Amniotic stem cell (primary cell): Measurements from ENCODE around the gene RARB.

Experiments used
- DNase-seq: peaks from one replicate; lab custom pipeline; 2025; lab: John Stamatoyannopoulos, UW

The RARB gene

DNA sequence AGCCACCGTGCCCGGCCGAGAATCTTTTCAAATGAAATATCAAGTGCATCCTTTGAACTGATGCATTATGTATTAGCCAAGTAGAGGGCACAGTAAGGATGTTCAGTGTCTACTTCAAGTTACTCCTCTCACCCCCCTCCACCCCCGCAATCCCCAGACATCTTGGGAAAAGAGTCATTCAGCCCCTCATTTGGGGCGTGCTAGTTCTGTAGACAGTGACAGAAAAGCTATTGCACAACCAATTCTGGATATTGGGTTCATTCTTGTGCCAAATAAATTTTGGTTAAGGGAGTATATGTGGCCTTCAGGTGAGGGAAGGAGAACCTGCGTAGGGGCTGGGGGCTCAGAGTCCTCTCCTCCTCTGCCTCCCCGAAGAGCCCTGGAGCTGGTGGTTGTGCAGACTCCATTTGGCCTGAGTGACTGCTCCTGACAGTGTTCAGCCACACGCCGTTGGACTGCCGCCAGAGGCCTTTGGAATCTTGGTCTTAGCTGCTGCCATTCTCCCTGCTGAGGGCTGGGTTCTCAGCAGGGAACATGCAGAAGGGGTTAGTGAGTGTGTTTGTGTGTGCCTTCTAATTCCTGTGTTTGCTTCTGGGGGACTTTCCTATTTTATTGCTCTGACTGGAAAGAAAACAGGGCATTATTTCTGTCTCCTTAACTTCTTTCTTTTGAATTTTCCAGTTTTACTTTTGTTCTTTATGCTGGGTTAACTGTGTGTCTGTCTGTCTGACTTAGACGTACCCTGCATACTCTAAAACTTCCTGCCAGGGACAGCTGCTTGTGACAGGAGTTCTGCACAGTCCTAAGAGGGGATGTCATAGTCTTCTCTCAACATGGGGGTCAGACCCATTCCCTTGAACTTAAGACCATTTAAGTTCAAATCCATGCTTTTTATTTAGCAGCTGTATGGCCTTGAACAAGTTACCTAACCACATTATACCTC lies 21.0 kb downstream of the RARB start:
- DNase-seq: peak; percentile 55

DNA sequence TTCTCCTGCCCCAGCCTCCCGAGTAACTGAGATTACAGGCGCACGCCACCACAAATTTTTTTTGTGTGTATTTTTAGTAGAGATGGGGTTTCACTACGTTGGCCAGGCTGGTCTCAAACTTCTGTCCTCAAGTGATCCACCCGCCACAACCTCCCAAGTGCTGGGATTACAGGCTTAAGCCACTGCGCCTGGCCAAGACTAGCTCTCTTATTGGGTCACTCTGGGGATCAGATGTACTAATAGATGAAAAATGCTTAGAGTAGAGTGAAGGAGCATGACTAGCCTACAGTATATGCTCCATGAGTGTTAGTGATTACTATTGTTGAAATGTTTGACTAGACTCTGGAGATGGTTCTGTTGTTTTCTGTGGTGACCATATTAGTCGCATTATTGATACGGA lies 21.8 kb downstream of the RARB start:
- no peak for DNase-seq

DNA sequence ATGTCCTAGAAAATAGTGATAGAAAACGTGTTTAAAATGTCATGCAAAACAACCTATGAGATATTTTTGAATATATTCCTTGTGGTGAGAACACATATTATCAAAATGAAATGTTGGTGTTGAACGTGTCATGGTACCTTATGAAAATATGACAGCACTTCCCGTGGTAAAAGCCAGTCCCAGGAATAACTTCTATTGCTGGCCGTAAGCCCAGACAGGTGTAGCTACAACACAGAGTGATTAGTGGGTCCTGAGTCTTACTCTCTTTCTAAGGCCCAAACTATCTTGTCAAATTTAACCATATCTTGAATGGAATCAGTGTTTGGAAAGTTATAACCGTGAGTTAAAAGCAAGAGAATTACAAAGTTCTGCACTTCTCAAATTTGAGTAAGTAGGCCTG lies 24.1 kb downstream of the RARB start:
- no peak for DNase-seq

DNA sequence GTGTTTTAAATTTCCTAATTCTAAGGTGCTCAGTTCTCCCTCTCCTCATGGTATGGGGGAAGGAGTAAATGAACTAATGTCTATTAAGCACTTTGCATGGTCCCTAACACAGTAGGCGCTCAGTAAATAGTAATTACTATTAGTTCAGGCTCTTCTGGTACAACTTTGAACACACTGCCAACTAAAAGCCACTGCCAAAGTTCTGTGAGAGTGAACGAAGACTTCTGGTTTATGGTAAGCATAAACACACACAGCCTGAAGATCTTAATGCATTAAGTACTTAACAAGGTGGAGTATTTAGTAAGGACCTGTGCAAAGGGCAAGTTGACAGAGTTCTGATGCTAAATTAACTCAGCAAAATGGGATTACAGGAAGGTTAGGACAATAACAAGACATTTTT lies 24.7 kb downstream of the RARB start:
- DNase-seq: no peak

DNA sequence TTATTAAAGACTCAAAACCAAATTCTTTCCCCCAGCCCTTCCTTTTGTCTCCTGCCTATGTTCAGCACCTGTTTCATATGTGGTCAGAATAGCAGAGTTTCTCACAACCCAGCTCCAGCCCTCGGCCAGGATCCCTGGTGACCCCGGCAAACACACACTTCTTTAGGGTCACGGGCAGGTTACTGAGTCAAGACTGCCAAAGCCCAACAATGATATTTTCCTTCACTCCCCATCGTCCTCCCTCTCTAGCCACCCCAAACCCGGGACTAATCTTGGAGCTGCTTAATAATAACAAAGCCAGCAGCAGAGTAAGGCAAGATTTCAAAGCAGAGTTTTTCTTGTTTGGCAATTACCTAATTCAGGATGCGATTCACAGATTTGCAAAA lies 25.5 kb downstream of the RARB start:
- DNase-seq: no peak

DNA sequence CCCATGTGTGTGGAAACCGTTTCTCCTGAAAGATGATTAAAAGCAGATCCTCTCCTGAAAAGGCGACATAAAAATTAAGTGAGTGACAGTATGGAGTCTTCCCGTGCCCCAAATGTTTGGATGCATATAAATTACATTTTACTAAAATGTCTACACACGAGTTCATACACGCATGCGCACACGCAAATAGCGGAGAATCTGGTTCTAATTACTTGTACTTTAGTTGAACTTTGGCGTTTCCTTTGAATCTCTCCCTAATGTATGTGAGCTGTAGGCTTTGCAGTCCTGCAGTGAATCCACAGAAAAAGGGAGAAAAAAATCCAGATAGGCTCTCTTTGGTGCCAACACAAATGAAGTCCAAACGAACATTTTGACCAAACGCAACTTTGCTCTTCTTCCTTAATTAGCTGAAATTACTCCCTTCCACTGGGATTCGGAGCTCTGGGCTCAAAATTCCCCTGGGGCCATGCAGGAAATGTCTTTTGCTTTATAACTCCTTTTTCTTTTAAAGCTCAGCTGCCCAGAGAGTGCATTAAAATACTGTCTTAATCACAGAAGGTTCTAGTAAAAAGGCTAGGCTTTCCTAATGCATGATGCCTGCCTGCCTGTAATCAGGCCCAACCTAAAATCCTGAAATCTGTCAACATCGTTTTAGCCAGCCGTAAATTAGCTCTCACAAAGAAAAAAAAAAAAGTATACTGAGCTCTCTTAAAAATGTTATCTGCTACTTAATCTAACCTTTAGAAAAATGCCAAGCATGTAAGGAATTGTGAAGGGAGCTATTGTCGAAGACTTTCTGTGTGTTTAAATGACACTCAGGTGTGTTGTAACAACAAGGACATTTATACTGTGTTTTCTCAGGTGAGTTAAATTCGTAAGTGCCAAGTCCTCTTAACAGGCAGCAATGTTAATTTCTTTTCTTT lies 26.2 kb downstream of the RARB start:
- peak; percentile 60 for DNase-seq

DNA sequence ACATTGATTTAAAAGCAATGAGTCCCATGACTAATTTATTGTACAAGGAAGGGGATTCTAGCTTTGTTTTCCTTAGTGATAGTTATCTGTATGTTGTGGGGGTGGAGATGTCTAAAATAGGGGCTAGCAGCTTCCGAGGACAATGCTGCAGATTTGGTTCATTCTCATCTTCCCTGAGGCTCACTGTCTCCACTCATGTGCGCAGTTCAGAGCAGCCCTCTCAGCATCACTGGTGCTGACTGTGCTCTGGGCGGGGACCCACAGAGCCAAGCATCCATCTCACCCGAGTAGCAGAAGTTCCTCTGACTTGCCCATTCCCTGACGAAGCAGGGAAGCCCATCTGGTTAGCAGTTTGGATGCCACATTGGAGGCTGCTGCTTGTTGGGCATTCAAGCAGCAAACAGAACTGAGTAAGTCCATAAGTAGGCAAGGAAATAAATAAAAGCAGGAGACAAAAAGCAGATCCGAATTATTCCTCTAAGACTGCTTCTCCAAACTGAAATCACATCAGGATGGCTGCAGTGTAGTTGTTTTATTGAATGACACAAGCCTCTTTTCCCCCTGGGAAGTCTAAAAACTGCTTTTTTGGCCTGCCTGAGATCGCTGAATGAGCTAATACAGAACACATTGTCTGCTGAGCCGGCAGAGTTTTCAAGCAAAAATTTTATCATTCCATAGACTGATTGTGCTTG lies 27.5 kb downstream of the RARB start:
- DNase-seq: peak; percentile 69

DNA sequence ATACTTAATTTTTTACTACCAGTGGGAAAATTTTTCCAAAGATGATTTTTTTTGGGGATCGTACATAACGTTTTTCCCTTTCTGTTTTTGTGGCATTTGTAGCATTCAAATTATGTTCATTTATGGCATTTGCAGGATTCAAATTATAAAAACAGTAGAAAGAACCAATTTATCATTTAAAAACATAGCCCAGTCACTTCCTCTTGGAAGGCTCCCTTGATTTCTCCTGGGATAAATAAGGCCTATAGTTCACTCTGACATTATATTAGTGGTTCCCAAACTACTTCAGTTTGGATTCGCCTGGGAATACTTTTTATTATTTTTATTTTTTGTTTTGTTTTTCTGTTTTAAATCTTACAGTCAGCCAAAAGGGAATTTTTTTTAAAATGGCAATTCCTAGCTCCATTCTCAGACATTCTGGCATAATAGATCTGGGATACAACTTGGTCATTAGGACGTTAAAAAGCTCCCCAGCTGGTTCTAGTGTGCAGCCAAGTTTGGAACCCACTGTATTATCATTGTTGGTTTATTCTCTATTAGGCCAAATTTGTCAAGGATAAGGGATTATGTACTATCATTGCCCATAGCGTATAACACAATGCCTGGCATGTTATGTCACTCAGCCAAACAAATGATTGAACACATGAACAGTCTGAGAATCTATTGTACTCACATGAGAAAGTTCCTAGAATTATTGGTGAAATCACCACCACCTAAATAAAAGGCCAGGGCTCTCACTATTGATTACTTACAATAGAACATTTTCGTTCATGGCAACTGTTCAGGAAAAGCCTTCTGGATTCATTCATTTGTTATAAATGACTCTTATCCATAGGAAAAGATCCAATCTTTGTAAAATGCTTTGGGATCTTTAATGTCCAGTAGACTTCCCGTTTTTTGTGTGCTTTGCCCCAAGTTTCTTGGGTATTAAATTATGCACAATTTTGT lies 28.9 kb downstream of the RARB start:
- DNase-seq: no peak

DNA sequence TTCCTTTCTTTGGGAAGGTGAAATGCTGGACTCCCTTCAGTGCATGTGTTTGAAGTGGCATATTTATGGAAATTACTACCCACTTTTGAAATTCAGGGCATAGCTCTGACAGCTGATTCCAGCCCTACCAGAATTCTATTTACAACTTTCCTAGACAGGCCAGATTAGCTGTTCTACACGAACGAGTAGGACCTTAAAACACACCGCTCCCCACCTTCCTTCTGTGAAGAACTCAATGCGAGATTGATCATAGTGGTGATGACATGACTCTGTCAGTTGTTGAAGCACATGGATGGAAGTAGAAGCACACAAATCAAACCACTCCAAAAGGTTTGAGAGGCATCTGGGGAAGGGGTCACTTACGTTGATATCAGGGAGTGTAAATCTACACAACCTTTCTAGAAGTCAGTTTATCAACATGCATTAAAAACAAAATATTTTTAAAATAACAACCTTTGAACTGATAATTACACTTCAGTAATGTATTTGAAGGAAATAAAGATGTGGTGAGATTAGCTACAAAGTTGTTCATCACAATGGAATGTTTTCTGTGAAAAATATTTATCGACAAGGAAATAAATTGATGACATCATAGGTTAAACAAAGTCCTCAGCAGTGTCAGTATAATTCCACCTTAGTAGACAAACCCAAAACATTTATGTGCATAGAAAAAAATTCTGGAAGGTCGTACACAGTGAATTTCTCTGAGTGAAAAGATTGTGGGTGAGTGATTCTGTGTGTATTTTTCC lies 29.8 kb downstream of the RARB start:
- no peak for DNase-seq

DNA sequence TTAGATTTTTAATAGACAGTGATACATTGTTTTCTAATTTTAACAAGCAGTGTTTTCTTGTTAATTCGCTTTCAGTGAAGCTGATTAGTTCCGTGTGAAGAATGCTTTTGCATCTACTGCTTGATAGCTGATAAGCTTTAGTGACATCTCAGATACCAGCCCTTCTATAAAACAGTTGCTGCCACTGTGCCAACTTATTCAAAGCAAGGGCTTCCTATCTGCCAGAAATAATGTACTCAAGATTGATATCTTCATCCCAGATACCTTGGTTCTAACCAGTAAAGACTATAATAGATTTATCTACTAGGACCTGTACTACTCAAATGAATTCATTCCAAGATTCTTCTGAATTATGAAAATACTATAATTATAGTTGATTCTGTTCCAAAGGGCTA lies 30.4 kb downstream of the RARB start:
- no peak for DNase-seq

DNA sequence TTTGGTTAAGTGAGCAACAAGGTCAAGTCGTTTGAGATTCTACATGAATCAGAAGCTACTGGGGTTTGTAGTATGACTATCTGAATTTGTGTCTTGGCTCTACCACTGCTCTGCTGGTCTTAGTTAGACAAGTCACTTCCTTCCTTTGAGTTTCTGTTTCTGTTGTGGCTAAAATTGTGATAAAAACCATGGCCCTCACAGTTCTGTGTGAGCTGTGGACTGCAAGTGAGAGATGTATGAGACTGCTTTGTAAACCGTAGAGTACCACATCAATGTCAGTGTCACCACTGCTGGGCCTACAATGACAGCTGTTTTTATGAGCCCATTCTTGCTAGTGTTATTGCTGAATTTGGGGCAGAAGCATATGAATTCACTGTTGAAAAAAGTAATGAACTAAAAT lies 32.7 kb downstream of the RARB start:
- no peak for DNase-seq

DNA sequence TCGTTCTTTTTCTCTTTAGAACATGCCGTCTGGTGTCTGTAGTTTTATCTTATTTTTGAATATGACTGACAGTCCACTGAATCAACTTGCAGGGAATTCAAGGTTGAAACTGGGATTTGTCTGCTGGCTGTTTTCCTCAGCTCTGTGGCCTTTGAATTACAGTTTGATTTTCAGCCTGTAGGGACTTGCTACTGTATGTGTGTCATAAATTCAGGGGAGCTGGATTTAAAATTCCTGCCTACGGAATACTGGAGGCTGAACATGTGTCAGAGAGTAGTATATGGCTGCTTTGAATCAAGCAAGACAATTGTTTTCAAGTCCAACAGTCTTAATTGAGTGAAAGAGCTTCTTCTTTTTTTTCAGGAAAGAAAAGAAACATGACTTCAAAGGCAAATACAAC lies 33.9 kb downstream of the RARB start:
- no peak for DNase-seq

DNA sequence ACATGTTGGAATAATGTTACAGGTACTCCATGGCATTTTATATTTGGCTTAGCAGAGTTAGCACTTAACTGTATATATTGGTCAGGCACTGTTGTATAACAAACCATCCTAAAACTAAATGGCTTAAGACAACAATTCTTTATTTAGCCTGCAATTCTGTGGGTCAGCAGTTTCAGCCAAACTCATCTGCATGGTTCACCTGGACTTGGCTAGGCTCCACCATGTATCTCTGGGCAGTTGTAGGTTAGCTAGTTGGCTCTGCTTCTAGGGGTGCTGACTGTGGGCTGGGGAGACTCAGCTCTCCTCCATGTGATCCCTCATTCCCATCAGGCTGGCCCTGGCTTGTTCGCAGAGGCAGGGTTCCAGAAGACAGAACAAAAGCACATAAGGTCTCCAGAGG lies 34.4 kb downstream of the RARB start:
- DNase-seq: no peak

DNA sequence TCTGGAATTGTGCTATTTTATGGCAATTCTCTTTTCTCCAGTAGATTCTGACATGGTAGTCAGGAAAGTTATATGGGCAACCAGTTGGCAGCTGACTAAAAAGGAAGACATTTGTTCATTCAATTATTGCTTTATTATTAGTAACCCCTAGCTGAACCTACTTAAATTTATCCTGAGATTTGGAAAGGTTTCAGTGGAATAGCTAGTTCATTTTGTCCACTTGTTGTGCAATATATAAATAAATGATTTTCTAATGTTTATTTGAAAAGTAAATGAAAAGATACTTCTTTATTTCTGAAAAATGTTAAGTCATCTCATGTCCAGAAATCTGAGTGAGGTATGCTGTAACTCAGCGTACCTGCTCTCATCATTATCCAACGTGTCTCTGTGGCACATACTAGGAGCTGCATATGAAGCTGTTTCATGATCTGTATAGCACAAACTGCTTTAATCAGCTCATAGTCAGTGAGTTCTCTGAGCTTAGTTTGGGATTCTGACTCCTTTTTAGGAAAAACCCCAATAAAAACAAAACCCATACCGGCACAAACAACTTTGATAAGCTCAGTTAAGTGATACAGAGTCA lies 35.9 kb downstream of the RARB start:
- DNase-seq: no peak

DNA sequence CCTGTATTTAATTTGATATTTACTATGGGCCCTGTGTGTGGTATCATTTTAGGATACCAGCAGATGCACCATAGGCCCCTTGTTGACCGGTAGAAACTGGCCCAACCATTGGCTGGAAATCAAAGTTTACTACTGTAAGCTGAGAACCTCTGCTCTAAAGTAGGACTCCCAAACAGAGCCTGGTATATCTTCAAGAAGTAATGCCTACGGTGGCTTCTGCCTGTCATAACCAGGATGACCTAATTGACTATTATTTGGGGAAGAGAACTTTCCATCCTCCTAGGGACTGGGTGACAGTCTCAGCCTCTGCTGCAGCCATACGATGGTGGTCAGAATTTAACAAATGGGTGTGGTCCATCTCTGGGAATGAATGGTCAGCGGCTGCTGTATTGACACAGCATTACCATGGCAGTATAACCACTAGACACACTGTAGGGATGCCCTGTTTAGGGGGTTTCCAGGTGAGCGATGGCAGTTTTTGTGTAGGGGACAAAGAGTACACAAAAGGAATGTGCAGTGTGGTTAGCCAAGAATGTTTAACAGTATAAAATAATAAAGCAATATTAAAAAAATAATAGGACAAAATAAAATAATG lies 37.3 kb downstream of the RARB start:
- DNase-seq: no peak

DNA sequence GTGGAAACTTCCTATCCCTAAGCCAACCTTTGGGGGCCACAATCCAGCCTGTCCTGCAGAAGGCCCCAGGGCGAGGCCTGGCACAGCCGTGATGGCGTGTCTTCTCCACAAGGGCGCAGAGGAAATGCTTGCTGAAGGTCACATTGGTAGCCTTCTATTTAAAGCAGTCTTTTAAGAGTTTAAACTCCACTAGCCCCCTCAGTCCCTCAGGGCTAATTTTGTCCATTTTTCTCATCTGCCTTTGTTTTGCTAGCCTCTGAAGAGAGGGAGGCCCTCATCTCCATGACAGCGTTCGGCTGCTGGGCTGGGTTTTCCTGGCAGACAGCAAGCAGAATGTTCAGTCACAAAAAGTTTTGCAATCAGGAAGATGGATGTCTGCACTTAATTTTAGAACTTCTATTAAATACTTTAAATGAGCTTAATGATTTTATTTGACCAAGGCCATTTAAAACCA lies 40.8 kb downstream of the RARB start:
- no peak for DNase-seq

DNA sequence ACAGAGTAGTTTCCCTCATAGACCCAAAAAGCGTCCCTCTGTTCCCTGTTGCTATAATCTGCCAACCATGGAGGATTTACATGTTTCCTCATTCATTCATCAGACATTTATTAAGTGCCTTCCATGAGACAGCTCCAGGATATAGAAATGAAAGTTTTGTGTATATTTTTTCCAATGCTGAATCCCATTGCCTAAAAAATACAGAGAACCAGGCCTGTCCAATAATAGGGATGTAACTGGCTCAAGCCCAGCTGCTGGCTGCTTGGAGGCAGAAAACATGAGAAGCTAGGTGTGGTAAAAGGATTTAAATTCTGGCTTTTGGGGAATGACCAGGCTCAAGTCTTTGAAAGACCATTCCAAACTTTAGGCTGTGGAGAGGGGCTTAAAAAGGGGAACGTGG lies 41.5 kb downstream of the RARB start:
- DNase-seq: no peak

DNA sequence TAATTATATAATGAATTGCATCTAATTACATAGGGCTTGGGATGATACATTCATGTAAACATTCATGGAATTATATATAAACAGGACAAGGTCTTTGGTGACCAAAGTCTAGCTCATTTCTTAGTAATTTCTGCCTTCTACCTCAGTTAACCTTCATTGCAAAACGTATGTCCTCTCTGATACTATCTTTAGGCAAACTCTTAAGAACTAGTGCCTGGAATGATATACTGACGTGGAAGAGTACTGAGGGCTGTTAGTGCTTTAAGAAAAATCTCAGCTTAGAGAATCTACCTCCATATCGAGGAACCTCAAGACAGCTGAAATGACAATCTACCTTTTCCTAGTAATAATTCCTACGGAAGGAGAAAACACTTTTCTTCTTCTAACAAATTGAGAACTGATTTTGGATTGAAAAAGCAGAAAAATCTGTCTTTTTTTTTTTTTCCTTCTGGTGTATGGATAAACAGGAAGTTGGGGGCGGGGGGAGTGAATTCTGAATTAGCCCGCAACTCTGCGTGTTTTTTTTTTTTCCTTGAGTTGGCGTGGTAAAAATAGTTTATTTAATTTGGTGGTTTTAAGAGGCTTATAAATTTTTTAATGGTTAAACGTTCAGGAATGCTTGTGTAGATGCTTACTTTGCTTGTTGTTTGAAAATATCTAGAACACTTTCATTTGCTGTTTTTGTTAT lies 43.2 kb downstream of the RARB start:
- no peak for DNase-seq

DNA sequence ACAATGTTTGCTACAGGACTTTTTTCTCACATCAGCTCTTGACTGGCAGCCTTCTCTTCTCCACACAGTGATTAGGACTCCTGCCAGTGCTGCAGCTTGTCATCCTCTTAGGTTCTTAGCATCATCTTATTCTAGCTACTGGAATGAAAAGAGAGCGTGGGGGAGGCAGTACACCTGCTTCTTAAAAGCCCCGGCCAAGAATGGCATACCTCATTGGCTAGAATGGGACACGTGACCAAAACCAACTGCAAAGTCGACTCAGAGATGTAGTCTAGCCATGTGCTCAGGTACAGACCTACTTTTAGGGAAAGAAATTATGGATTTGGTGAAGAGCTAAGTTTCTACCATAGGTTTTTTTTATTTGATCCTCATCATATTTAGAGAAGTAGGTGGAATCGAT lies 44.1 kb downstream of the RARB start:
- no peak for DNase-seq
